Loucy (cell line): ENCODE data around the gene CYP2C19.
"Not testable (repeated sequence)": the region's sequence is repeated elsewhere in the genome, so short reads cannot be mapped to it uniquely, and the experiment has no call there.

Source experiments
- H2AFZ ChIP-seq: fragments of 200-600 bp; sonication (generic); 2 replicates; pipeline ENCODE4 v1.6.0; 2016; ENCODE audit warnings: antibody characterized with exemption, mild to moderate bottlenecking, low read length, moderate library complexity
- H3F3A ChIP-seq: fragments of 200-600 bp; 2 replicates; pipeline ENCODE4 v1.6.0; 2016; ENCODE audit warnings: antibody characterized with exemption, low read depth, mild to moderate bottlenecking
- H3K27me3 ChIP-seq: fragments of 200-600 bp; sonication (generic); 2 replicates; pipeline ENCODE4 v1.6.1; 2014; ENCODE audit warnings: low read length, mild to moderate bottlenecking; ENCODE audit not compliant: insufficient read depth, poor library complexity, severe bottlenecking
- H3K36me3 ChIP-seq: fragments of 200-600 bp; sonication (generic); 2 replicates; pipeline ENCODE4 v1.6.1; 2016; ENCODE audit warnings: low read length; ENCODE audit not compliant: insufficient read depth
- H3K4me1 ChIP-seq: fragments of 200-600 bp; sonication (generic); 2 replicates; pipeline ENCODE4 v1.5.1; 2014; ENCODE audit warnings: low read length, mild to moderate bottlenecking; ENCODE audit not compliant: insufficient read depth, poor library complexity, severe bottlenecking
- H3K4me2 ChIP-seq: fragments of 200-600 bp; sonication (generic); 2 replicates; pipeline ENCODE4 v1.6.0; 2014; ENCODE audit warnings: antibody characterized with exemption, low read length, low read depth, mild to moderate bottlenecking; ENCODE audit not compliant: poor library complexity, severe bottlenecking
- H3K4me3 ChIP-seq: fragments of 200-600 bp; sonication (generic); 2 replicates; pipeline ENCODE4 v1.5.1; 2014; ENCODE audit warnings: low read length, mild to moderate bottlenecking, mixed read lengths; ENCODE audit not compliant: poor library complexity, severe bottlenecking
- H3K79me2 ChIP-seq: fragments of 200-600 bp; sonication (generic); 2 replicates; pipeline ENCODE4 v1.6.1; 2014; ENCODE audit warnings: low read length; ENCODE audit not compliant: insufficient read depth
- H3K9ac ChIP-seq: fragments of 200-600 bp; sonication (generic); 2 replicates; pipeline ENCODE4 v1.6.0; 2014; ENCODE audit warnings: mild to moderate bottlenecking, low read depth, low read length, moderate library complexity; ENCODE audit not compliant: poor library complexity, severe bottlenecking
- H3K9me2 ChIP-seq: fragments of 200-600 bp; sonication (generic); replicated peaks from 2 replicates; pipeline ENCODE4 v1.6.1; 2016; ENCODE audit warnings: low read depth, low read length, mixed read lengths
- H3K9me3 ChIP-seq: fragments of 200-600 bp; sonication (generic); 2 replicates; pipeline ENCODE4 v1.6.1; 2014; ENCODE audit warnings: mild to moderate bottlenecking, antibody characterized with exemption, low read length, low read depth; ENCODE audit not compliant: insufficient read depth
- H4K20me1 ChIP-seq: fragments of 200-600 bp; sonication (generic); 2 replicates; pipeline ENCODE4 v1.6.0; 2014; ENCODE audit warnings: antibody characterized with exemption, low read length, mild to moderate bottlenecking; ENCODE audit not compliant: insufficient read depth, poor library complexity, severe bottlenecking
- CTCF ChIP-seq: fragments of 200-600 bp; sonication (generic); conservative IDR thresholded peaks from 2 replicates; pipeline ENCODE4 v1.5.1; 2014; ENCODE audit warnings: mild to moderate bottlenecking, antibody characterized with exemption, low read length
- EZH2phosphoT487 ChIP-seq: fragments of 200-600 bp; IDR thresholded peaks from 2 replicates; pipeline ENCODE4 v1.6.1; 2018; ENCODE audit warnings: antibody characterized with exemption, mild to moderate bottlenecking, moderate library complexity, borderline replicate concordance

The CYP2C19 gene

GRCh38 chr10:94803307-94803706, 40.8 kb downstream of the CYP2C19 start:
- no peaks in the 10 kb centered on the region for H4K20me1 ChIP-seq
- no peaks in the 10 kb centered on the region for H3K9me3 ChIP-seq
- no peaks in the 10 kb centered on the region for H3K9me2 ChIP-seq
- no peaks in the 10 kb centered on the region for H3K79me2 ChIP-seq
- H2AFZ ChIP-seq, result no peak overlapping the region
- H3K36me3 ChIP-seq, result no peaks in the 10 kb centered on the region
- no peaks in the 10 kb centered on the region for H3K4me1 ChIP-seq
- H3K4me3 ChIP-seq, result no peak overlapping the region
- TF ChIP-seq CTCF (no peak), EZH2phosphoT487 (no peak)
- H3K4me2 ChIP-seq, result no peak overlapping the region
- H3K9ac ChIP-seq, result no peak overlapping the region
- H3F3A ChIP-seq, result no peaks in the 10 kb centered on the region
- H3K27me3 ChIP-seq, result no peaks in the 10 kb centered on the region

- H3K79me2 ChIP-seq, H3K4me3 ChIP-seq, H3K9ac ChIP-seq, H3K36me3 ChIP-seq, H3K9me3 ChIP-seq, H3K27me3 ChIP-seq, H4K20me1 ChIP-seq, H3K4me2 ChIP-seq, H3F3A ChIP-seq, H3K4me1 ChIP-seq, H3K9me2 ChIP-seq, H2AFZ ChIP-seq: not testable (repeated sequence)
These were observed 67.5 kb downstream of the CYP2C19 start for GRCh38 chr10:94830025-94830424.

GRCh38 chr10:94846204-94846603, 83.7 kb downstream of the CYP2C19 start:
- no peaks in the 10 kb centered on the region for H3K36me3 ChIP-seq
- H4K20me1 ChIP-seq, result no peaks in the 10 kb centered on the region
- no peak overlapping the region for H2AFZ ChIP-seq
- no peaks in the 10 kb centered on the region for H3K9me2 ChIP-seq
- H3K27me3 ChIP-seq, result no peaks in the 10 kb centered on the region
- no peak overlapping the region for H3K4me2 ChIP-seq
- H3K9me3 ChIP-seq, result no peaks in the 10 kb centered on the region
- no peak overlapping the region for H3K4me3 ChIP-seq
- no peaks in the 10 kb centered on the region for H3K4me1 ChIP-seq
- no peak overlapping the region for H3K9ac ChIP-seq
- H3F3A ChIP-seq, result no peaks in the 10 kb centered on the region
- no peak for TF ChIP-seq CTCF
- TF ChIP-seq EZH2phosphoT487, result no peak
- H3K79me2 ChIP-seq, result no peaks in the 10 kb centered on the region

GRCh38 chr10:94850766-94851165, 88.3 kb downstream of the CYP2C19 start:
- H3K36me3 ChIP-seq, result no peaks in the 10 kb centered on the region
- H3K4me1 ChIP-seq, result no peaks in the 10 kb centered on the region
- no peaks in the 10 kb centered on the region for H3K9me2 ChIP-seq
- H3K79me2 ChIP-seq, result no peaks in the 10 kb centered on the region
- no peaks in the 10 kb centered on the region for H3K9me3 ChIP-seq
- H3K4me3 ChIP-seq, result no peak overlapping the region
- TF ChIP-seq EZH2phosphoT487 (no peak), CTCF (no peak)
- no peak overlapping the region for H3K9ac ChIP-seq
- H3K4me2 ChIP-seq, result no peak overlapping the region
- H4K20me1 ChIP-seq, result no peaks in the 10 kb centered on the region
- no peak overlapping the region for H2AFZ ChIP-seq
- H3F3A ChIP-seq, result no peaks in the 10 kb centered on the region
- no peaks in the 10 kb centered on the region for H3K27me3 ChIP-seq
